CD4-positive, alpha-beta T cell (primary cell): ENCODE data around the gene TUBGCP6. TPM values are rescaled to one million over a fixed set of nuclear protein-coding genes. Genes with fewer than 3 reads are reported as not detected.
A peak's percentile ranks its signal among the peaks of the same experiment; 100 is the strongest.
"Not testable (repeated sequence)": the region's sequence is repeated elsewhere in the genome, so short reads cannot be mapped to it uniquely, and the experiment has no call there.

Experiments
- ATAC-seq: fragments of 200-7000 bp; cut with Tn5 transposase; one replicate; pipeline ENCODE4 v1.10.0; 2022; ENCODE audit warnings: mild to moderate bottlenecking; ENCODE audit not compliant: poor library complexity
- CTCF ChIA-PET: fragments of 350-600 bp; sonication (Branson Sonifier 250); formaldehyde crosslinking; loops from one replicate; lab custom pipeline; 2021; ENCODE audit warnings: antibody characterized with exemption, inconsistent platforms; lab: Charles Lee
- POLR2A ChIA-PET: fragments of 350-600 bp; sonication (Branson Sonifier 250); formaldehyde crosslinking; loops from one replicate; lab custom pipeline; 2021; ENCODE audit warnings: antibody characterized with exemption, inconsistent platforms; lab: Charles Lee
- DNase-seq, 14 experiments: peaks; one replicate each; pipeline ENCODE4 v3.0.0-alpha.2; 2013 to 2020; ENCODE audit warnings: mixed read lengths in 2 of 14
- H3K27ac ChIP-seq, 2 donors: one replicate each; pipeline versions ENCODE4 v1.5.1 to v1.7.0; 2013; ENCODE audit warnings: low read length in 2 of 2, low read depth in 1 of 2, mild to moderate bottlenecking in 1 of 2
- H3K27me3 ChIP-seq, 2 experiments: 1 replicate in 1 of 2; 2 replicates in 1 of 2; pipeline versions ENCODE4 v1.6.1 to v1.7.0; 2013; ENCODE audit warnings: low read length in 2 of 2, control low read depth in 1 of 2, mild to moderate bottlenecking in 1 of 2, moderate library complexity in 1 of 2; ENCODE audit not compliant: insufficient read depth in 2 of 2, control insufficient read depth in 1 of 2
- H3K36me3 ChIP-seq: one replicate; pipeline ENCODE4 v1.6.1; 2013; ENCODE audit warnings: low read length, control low read depth; ENCODE audit not compliant: insufficient read depth
- H3K4me1 ChIP-seq: one replicate; pipeline ENCODE4 v1.6.1; 2013; ENCODE audit warnings: low read length, control low read depth; ENCODE audit not compliant: insufficient read depth
- H3K4me3 ChIP-seq: one replicate; pipeline ENCODE4 v1.5.1; 2013; ENCODE audit warnings: mild to moderate bottlenecking, low read length, moderate library complexity
- H3K9me3 ChIP-seq, 2 experiments: 1 replicate in 1 of 2; 2 replicates in 1 of 2; pipeline versions ENCODE4 v1.6.1 to v1.7.0; 2013; ENCODE audit warnings: low read length in 2 of 2, mild to moderate bottlenecking in 2 of 2, control low read depth in 1 of 2, moderate library complexity in 1 of 2; ENCODE audit not compliant: control insufficient read depth in 1 of 2, insufficient read depth in 1 of 2
- H3K27ac Mint-ChIP-seq: one replicate; pipeline ENCODE4 v1.8.0; 2020; ENCODE audit warnings: mixed read lengths
- H3K27me3 Mint-ChIP-seq: one replicate; pipeline ENCODE4 v1.8.0; 2021; ENCODE audit warnings: mixed read lengths
- H3K36me3 Mint-ChIP-seq: one replicate; pipeline ENCODE4 v1.8.0; 2021; ENCODE audit warnings: low read depth, mixed read lengths
- H3K4me1 Mint-ChIP-seq: one replicate; pipeline ENCODE4 v1.8.0; 2021; ENCODE audit warnings: low read depth, mixed read lengths
- H3K4me3 Mint-ChIP-seq: one replicate; pipeline ENCODE4 v1.8.0; 2020; ENCODE audit warnings: mild to moderate bottlenecking, mixed read lengths
- H3K9me3 Mint-ChIP-seq: one replicate; pipeline ENCODE4 v1.8.0; 2020; ENCODE audit warnings: mixed read lengths
- CTCF ChIP-seq: fragments of 200-600 bp; IDR thresholded peaks from one replicate; pipeline ENCODE4 v1.8.0; 2022; ENCODE audit warnings: antibody characterized with exemption, mild to moderate bottlenecking
- intact Hi-C, 2 experiments: fragments of 100-400 bp; cut with DNase I in 1 of 2; cut with micrococcal nuclease in 1 of 2; formaldehyde crosslinking; loops; one replicate each; pipeline versions ENCODE4 v1.15.1 to v1.9.0; 2023 to 2025; cut with DNase I, micrococcal nuclease
- total RNA-seq, 174 experiments: library from RNA in 2 of 174; stranded (reverse) in 2 of 174; gene quantifications; one replicate each; pipeline ENCODE4 v1.2.3 and lab custom pipeline; 2021 to 2026

The TUBGCP6 gene
- total RNA-seq, 2 experiments from 2014 or later, result 124 to 126 TPM

- ChIA-PET POLR2A (interaction anchor here (1.0 to 1.7 kb wide), 3 partner anchors 15 to 19 kb away, joined by 3 to 9 read pairs (median 7); no protein-coding TSS in a partner anchor), CTCF (interaction anchor here (0.7 to 1.1 kb wide), 2 partner anchors 58 to 161 kb away, joined by 3 to 5 read pairs; no protein-coding TSS in a partner anchor)
- intact Hi-C loops, result loop anchor here (5.0 to 10.0 kb wide), 4 partner anchors 34 to 372 kb away; partner anchors contain the start of gene PANX2 (in 1 of the 2)
- H3K27me3 ChIP-seq, result no peaks in the 10 kb centered on the region
- peak; percentile 28 for TF ChIP-seq CTCF
- Mint-ChIP-seq H3K4me1 (peaks cover 33% of the 10 kb centered on the region), H3K4me3 (no peak overlapping the region), H3K27ac (no peak overlapping the region), H3K36me3 (peaks cover 48% of the 10 kb centered on the region), H3K27me3 (no peaks in the 10 kb centered on the region), H3K9me3 (no peaks in the 10 kb centered on the region)
- DNase-seq (no peak), ATAC-seq (no peak)
- no peaks in the 10 kb centered on the region for H3K9me3 ChIP-seq
- H3K27ac ChIP-seq, result no peak overlapping the region
- H3K4me1 ChIP-seq, result peaks cover 32% of the 10 kb centered on the region
- peaks cover 47% of the 10 kb centered on the region for H3K36me3 ChIP-seq
- H3K4me3 ChIP-seq, result no peak overlapping the region
Observed at GRCh38 chr22:50206599-50206998, 38.2 kb downstream of the TUBGCP6 start.

DNA sequence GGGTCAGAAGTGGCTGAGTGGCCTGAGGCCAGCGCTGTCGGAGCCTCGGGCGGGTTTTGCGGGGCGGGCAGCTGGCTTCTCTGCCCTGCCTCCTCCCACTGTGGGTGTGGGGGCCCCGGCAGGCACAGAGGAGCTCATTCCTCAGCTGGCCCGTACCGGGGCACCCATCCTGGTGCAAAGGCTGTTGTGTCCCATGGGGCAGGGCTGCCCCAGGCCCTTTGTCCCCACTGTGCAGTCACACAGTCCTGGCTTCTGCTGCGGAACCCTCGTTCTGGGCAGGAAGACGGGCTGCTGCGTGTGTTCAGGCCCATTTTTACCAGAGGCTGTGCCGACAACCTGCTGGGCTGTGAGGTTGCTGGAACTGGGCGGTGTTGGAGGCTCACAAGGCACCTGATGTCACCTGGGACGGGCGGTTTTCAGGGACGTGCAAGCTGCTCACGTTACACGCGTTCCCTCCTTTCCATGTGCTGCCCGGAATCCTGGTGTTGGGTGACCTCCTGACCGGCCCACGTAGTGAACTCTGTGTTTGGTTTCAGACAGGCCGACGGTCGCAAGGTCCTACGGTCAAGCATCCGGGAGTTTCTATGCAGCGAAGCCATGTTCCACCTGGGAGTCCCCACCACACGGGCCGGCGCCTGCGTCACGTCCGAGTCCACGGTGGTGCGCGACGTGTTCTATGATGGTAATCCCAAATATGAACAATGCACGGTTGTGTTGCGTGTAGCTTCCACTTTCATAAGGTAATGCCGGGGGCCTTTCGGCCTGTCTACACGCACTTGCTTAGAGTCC is 38.8 kb downstream of the TUBGCP6 start:
- no peaks in the 10 kb centered on the region for H3K9me3 Mint-ChIP-seq
- no peak overlapping the region for H3K27ac ChIP-seq
- peaks cover 41% of the 10 kb centered on the region for H3K36me3 ChIP-seq
- CTCF ChIA-PET, result interaction anchor here (0.7 to 1.1 kb wide), 2 partner anchors 57 to 160 kb away, joined by 3 to 5 read pairs; no protein-coding TSS in a partner anchor
- no peak overlapping the region for H3K27ac Mint-ChIP-seq
- ATAC-seq (no peak), DNase-seq (no peak)
- H3K36me3 Mint-ChIP-seq, result peaks cover 44% of the 10 kb centered on the region
- no peak for TF ChIP-seq CTCF
- POLR2A ChIA-PET, result interaction anchor here (1.0 to 1.7 kb wide), 3 partner anchors 14 to 19 kb away, joined by 3 to 9 read pairs (median 7); no protein-coding TSS in a partner anchor
- H3K4me3 Mint-ChIP-seq, result no peak overlapping the region
- H3K4me1 Mint-ChIP-seq, result peaks cover 33% of the 10 kb centered on the region
- peaks cover 33% of the 10 kb centered on the region for H3K4me1 ChIP-seq
- no peaks in the 10 kb centered on the region for H3K27me3 Mint-ChIP-seq
- intact Hi-C loops, result loop anchor here (5.0 to 10.0 kb wide), 4 partner anchors 34 to 371 kb away; partner anchors contain the start of gene PANX2 (in 1 of the 2)
- no peak overlapping the region for H3K4me3 ChIP-seq
- no peaks in the 10 kb centered on the region for H3K9me3 ChIP-seq
- H3K27me3 ChIP-seq, result no peaks in the 10 kb centered on the region

DNA sequence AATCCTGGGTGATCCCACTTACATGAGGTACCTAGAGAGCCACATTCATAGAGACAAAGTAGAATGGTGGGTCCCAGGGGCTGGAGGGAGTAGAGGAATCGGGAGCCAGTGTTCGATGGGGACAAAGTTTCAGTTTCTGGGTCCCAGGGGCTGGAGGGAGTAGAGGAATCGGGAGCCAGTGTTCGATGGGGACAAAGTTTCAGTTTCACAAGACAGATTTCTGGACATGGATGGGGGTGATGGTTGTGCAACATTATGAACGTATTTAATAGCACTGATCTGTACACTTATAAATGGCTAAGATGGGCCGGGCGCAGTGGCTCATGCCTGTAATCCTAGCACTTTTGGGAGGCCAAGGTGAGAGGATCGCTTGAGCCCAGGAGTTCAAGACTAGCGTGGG is 39.8 kb downstream of the TUBGCP6 start:
- H3K9me3 ChIP-seq, ATAC-seq, H3K27me3 ChIP-seq, H3K27me3 Mint-ChIP-seq, DNase-seq, H3K4me3 Mint-ChIP-seq, H3K27ac ChIP-seq, H3K9me3 Mint-ChIP-seq, H3K27ac Mint-ChIP-seq, POLR2A ChIA-PET, H3K4me3 ChIP-seq: not testable (repeated sequence)
- Mint-ChIP-seq H3K4me1 (peaks cover 32% of the 10 kb centered on the region), H3K36me3 (peaks cover 42% of the 10 kb centered on the region)
- CTCF ChIA-PET, result interaction anchor here (4.2 kb wide), 1 partner anchor 14 kb away, joined by 13 read pairs; no protein-coding TSS in a partner anchor
- Histone ChIP-seq H3K36me3 (peaks cover 31% of the 10 kb centered on the region), H3K4me1 (peaks cover 30% of the 10 kb centered on the region)
- intact Hi-C loops, result loop anchor here (5.0 to 10.0 kb wide), 4 partner anchors 33 to 370 kb away; partner anchors contain the start of gene PANX2 (in 1 of the 2)
